ENCODE measurements around the gene PPM1L.

PPM1L gene

GRCh38 chr3:160874736-160875135, 118.7 kb downstream of the PPM1L start:
- TF ChIP-seq TSHZ2 (CRISPR knock-in tag; IDR thresholded peaks at IDR 0.05) = no peak
- TF ChIP-seq ARNTL (CRISPR knock-in tag; IDR thresholded peaks at IDR 0.05; ENCODE audit: borderline replicate concordance, low read depth) = no peak
- no peak for TF ChIP-seq ISL1 (CRISPR knock-in tag; IDR thresholded peaks at IDR 0.05)
- no peak for TF ChIP-seq ZNF70 (CRISPR knock-in tag; IDR thresholded peaks at IDR 0.05)
- TF ChIP-seq PPARA (CRISPR knock-in tag; IDR thresholded peaks at IDR 0.05; ENCODE audit: borderline replicate concordance) = no peak
- TF ChIP-seq TOX (CRISPR knock-in tag; IDR thresholded peaks at IDR 0.05; ENCODE audit: borderline replicate concordance) = no peak
- TF ChIP-seq PATZ1 (CRISPR knock-in tag; IDR thresholded peaks at IDR 0.05; ENCODE audit: borderline replicate concordance) = no peak
- no peak for TF ChIP-seq BACH2 (CRISPR knock-in tag; IDR thresholded peaks at IDR 0.05; ENCODE audit: borderline replicate concordance)
- TF ChIP-seq ZNF565 (CRISPR knock-in tag; conservative IDR thresholded peaks at IDR 0.05; ENCODE audit: low read depth) = no peak
- TF ChIP-seq RARB (CRISPR knock-in tag; IDR thresholded peaks at IDR 0.05) = no peak
- no peak for TF ChIP-seq OSR1 (CRISPR knock-in tag; IDR thresholded peaks at IDR 0.05)
- no peak for TF ChIP-seq ZNF8 (CRISPR knock-in tag; IDR thresholded peaks at IDR 0.05)
- no peak for TF ChIP-seq TCF4 (CRISPR knock-in tag; IDR thresholded peaks at IDR 0.05; ENCODE audit: borderline replicate concordance)
- TF ChIP-seq ZFP30 (CRISPR knock-in tag; IDR thresholded peaks at IDR 0.05) = no peak
- TF ChIP-seq CSRNP3 (CRISPR knock-in tag; IDR thresholded peaks at IDR 0.05) = no peak
- no peak for TF ChIP-seq ZC3H10 (CRISPR knock-in tag; IDR thresholded peaks at IDR 0.05)
- ATAC-seq = no peak

GRCh38 chr3:160876643-160877042, 120.6 kb downstream of the PPM1L start:
- TF ChIP-seq OSR1 (CRISPR knock-in tag; IDR thresholded peaks at IDR 0.05) (no peak), SNAI2 (CRISPR knock-in tag; IDR thresholded peaks at IDR 0.05) (no peak), BACH2 (CRISPR knock-in tag; IDR thresholded peaks at IDR 0.05; ENCODE audit: borderline replicate concordance) (no peak), ISL1 (CRISPR knock-in tag; IDR thresholded peaks at IDR 0.05) (no peak), TOX (CRISPR knock-in tag; IDR thresholded peaks at IDR 0.05; ENCODE audit: borderline replicate concordance) (no peak), RARB (CRISPR knock-in tag; IDR thresholded peaks at IDR 0.05) (no peak), ZFP3 (CRISPR knock-in tag; IDR thresholded peaks at IDR 0.05) (no peak)
- ATAC-seq = no peak

- TF ChIP-seq ZNF565 (CRISPR knock-in tag; conservative IDR thresholded peaks at IDR 0.05; ENCODE audit: low read depth) (no peak), OSR1 (CRISPR knock-in tag; IDR thresholded peaks at IDR 0.05) (no peak), ZFP30 (CRISPR knock-in tag; IDR thresholded peaks at IDR 0.05) (no peak), ISL1 (CRISPR knock-in tag; IDR thresholded peaks at IDR 0.05) (no peak), TOX (CRISPR knock-in tag; IDR thresholded peaks at IDR 0.05; ENCODE audit: borderline replicate concordance) (no peak), ARNTL (CRISPR knock-in tag; IDR thresholded peaks at IDR 0.05; ENCODE audit: borderline replicate concordance, low read depth) (no peak), ZNF8 (CRISPR knock-in tag; IDR thresholded peaks at IDR 0.05) (no peak), ZNF70 (CRISPR knock-in tag; IDR thresholded peaks at IDR 0.05) (no peak), TSHZ2 (CRISPR knock-in tag; IDR thresholded peaks at IDR 0.05) (no peak), PPARA (CRISPR knock-in tag; IDR thresholded peaks at IDR 0.05; ENCODE audit: borderline replicate concordance) (no peak), POU6F1 (CRISPR knock-in tag; IDR thresholded peaks at IDR 0.05; ENCODE audit: borderline replicate concordance, low read depth) (no peak), ESRRG (CRISPR knock-in tag; IDR thresholded peaks at IDR 0.05) (no peak), ZC3H10 (CRISPR knock-in tag; IDR thresholded peaks at IDR 0.05) (no peak), PATZ1 (CRISPR knock-in tag; IDR thresholded peaks at IDR 0.05; ENCODE audit: borderline replicate concordance) (no peak), SNAI2 (CRISPR knock-in tag; IDR thresholded peaks at IDR 0.05) (no peak), ZFP3 (CRISPR knock-in tag; IDR thresholded peaks at IDR 0.05) (no peak), CSRNP3 (CRISPR knock-in tag; IDR thresholded peaks at IDR 0.05) (no peak), RARB (CRISPR knock-in tag; IDR thresholded peaks at IDR 0.05) (no peak), GLIS3 (CRISPR knock-in tag; IDR thresholded peaks at IDR 0.05) (no peak)
- no peak for ATAC-seq
Measured at GRCh38 chr3:160879859-160880258, 123.8 kb downstream of the PPM1L start.

Data from SK-N-SH treated with all-trans-retinoic acid at 6 μM for 48 hours (cell line).